ENCODE results near the gene MRGPRD.

The MRGPRD gene

DNA sequence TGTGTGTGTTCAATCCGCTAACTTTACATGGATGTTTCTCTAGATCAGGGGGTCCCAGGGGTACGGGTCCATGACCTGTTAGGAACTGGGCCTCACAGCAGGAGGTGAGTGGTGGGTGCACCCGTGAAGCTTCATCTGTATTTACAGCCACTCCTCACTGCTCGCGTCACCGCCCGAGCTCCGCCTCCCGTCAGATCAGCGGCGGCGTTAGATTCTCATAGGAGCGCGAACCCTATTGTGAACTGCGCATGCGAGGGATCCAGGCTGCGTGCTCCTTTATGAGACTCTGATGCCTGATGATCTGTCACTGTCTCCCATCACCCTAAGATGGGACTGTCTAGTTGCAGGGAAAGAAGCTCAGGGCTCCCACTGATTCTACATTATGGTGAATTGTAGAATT, 31.9 kb downstream of the MRGPRD start:
- no peak for DNase-seq
- Mint-ChIP-seq H3K4me3 (no peak overlapping the region), H3K36me3 (ENCODE audit: insufficient read depth) (peaks cover 4% of the 10 kb centered on the region), H3K9me3 (no peaks in the 10 kb centered on the region), H3K4me1 (ENCODE audit: low read depth in 2 of 2) (no peaks in the 10 kb centered on the region), H3K27me3 (peaks cover 0 to 16% of the 10 kb centered on the region in 2 donors), H3K27ac (no peak overlapping the region)
- no peak for ATAC-seq (replicated peaks)

DNA sequence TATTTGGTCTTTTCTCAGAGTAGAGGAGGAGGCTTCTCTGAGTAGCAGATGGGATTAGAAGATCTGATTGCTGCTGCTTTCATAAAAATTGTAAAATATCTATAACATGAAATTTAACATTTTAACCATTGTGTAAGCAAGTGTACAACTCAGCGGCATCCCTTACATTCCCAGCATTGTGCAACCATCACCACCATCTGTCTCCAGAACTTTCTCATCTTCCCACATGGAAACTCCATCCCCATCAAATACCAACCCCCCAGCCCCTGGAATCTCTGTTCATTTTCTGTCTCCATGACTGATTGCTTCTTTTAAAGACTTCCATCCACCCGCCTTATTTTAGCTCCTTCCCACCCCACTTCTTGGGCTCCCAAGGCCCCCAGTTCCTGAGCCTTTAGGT, 32.3 kb downstream of the MRGPRD start:
- Mint-ChIP-seq H3K27me3 (peaks cover 0 to 16% of the 10 kb centered on the region in 2 donors), H3K4me3 (no peak overlapping the region), H3K4me1 (ENCODE audit: low read depth in 2 of 2) (no peaks in the 10 kb centered on the region), H3K36me3 (ENCODE audit: insufficient read depth) (peaks cover 4% of the 10 kb centered on the region), H3K27ac (no peak overlapping the region), H3K9me3 (no peaks in the 10 kb centered on the region)
- no peak for ATAC-seq (replicated peaks)
- DNase-seq = no peak

DNA sequence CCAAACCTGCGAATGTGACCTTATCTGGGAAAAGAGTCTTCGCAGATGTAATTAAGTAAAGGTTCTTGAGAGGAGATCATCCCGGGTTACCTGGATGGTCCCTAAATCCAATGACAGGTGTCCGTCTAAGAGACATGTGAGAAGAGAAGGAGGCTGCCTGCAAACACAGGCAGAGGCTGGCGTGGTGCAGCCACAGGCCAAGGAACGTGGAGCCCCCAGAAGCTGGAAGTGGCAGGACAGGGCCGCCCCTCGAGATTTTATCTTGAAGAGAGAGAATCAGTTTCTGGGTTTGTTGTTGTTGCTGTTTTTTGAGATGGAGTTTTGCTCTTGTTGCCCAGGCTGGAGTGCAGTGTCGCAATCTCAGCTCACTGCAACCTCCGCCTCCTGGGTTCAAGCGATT, 33.6 kb downstream of the MRGPRD start:
- no peaks in the 10 kb centered on the region for H3K9me3 Mint-ChIP-seq
- peaks cover 4% of the 10 kb centered on the region for H3K36me3 Mint-ChIP-seq (ENCODE audit: insufficient read depth)
- H3K27ac Mint-ChIP-seq = no peak overlapping the region
- DNase-seq = no peak
- peaks cover 0 to 16% of the 10 kb centered on the region in 2 donors for H3K27me3 Mint-ChIP-seq
- no peak for ATAC-seq (replicated peaks)
- no peaks in the 10 kb centered on the region for H3K4me1 Mint-ChIP-seq (ENCODE audit: low read depth in 2 of 2)
- no peak overlapping the region for H3K4me3 Mint-ChIP-seq

DNA sequence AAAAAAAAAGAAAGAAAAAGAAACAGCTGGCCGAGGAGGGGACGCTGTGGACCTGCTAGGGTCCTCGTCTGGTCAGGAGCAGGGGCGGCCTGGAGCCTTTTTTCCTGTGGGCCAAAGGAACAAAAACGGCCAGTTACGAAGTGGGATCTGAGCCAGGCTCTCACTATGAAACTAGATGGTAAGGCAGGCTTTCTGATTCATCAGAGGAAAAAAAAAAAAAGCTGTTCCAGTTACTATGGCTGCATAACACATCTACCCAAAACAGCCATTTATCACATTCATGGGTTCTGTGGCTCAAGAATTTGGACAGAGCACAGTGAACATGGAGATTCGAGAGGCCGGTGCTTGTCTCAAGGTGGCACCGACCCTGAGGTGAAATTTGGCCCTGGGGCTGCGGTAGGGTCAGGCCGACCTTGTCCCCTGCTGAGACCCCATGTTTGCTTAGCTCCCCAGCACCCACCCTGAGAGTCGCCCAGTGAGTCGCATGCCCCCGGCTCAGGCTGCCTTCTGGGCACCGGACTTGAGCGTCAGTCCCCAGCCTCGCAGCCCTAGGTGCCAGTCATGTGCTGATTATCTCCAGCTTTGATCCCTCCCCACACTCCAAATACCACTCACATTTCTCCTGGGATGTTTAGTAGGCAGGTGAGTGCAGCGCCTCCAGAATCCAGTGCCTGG, 34.2 kb downstream of the MRGPRD start:
- Mint-ChIP-seq H3K9me3 (no peaks in the 10 kb centered on the region), H3K4me1 (ENCODE audit: low read depth in 2 of 2) (no peaks in the 10 kb centered on the region), H3K27ac (no peak overlapping the region), H3K36me3 (ENCODE audit: insufficient read depth) (peaks cover 4% of the 10 kb centered on the region), H3K4me3 (no peak overlapping the region), H3K27me3 (peaks cover 0 to 16% of the 10 kb centered on the region in 2 donors)
- DNase-seq = no peak
- ATAC-seq (replicated peaks) = no peak

DNA sequence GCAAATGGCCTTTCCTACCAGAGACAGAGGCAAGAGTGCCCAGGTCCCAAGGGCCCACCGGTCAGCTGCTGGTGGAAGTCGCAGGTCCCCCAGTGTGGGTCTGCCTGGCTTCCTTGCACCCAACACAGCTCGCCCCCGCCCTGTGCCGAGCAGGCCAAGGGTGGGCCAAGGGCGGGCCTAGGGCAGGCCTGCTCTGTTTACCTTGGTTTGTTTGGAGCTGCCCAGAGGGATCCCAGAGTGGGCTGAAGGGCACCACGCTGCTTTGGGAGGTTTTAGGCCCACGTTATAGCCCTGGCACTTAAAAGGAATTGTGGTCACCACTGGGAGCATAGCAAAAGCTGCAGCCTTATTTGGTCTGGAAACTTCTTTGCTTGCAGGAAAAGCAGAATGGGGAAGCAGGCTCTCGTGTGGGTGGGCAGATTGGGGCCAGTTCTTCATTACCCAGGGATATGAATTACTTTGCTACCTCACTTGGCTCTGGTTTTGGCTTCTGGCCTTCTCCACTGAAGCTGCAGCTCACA, 38.0 kb downstream of the MRGPRD start:
- Mint-ChIP-seq H3K4me1 (ENCODE audit: low read depth in 2 of 2) (no peaks in the 10 kb centered on the region), H3K27me3 (peaks cover 0 to 3% of the 10 kb centered on the region in 2 donors), H3K36me3 (ENCODE audit: insufficient read depth) (peaks cover 9% of the 10 kb centered on the region), H3K27ac (no peak overlapping the region), H3K9me3 (no peaks in the 10 kb centered on the region), H3K4me3 (no peak overlapping the region)
- DNase-seq = no peak
- ATAC-seq (replicated peaks) = no peak

DNA sequence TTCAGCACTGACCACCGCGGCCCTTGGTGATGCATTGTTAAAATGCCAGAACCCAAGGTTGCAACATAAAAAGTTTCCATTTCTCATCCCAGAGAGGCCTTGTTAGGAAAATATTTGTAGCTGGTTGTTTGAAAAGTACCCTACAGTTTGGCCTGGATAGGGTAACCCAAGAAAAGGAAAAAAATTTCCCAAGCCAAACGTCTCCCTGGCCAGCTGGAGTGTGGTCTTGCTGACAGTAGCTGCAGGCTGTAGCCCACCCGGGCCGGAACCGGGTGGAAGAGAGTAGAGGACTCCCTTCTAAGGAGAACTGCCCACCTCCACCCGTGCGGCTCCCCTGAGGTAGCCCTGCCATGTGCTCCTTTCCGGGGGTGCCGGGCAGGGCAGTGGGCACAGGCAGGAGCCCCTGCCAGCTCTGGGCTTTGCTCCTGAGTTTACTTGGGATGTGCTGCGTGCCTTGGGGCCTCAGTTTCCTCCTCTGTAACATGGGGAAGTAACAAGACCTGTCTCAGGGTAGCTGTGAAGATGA, 38.6 kb downstream of the MRGPRD start:
- no peak for ATAC-seq (replicated peaks)
- Mint-ChIP-seq H3K9me3 (no peaks in the 10 kb centered on the region), H3K36me3 (ENCODE audit: insufficient read depth) (peaks cover 9% of the 10 kb centered on the region), H3K4me1 (ENCODE audit: low read depth in 2 of 2) (no peaks in the 10 kb centered on the region), H3K27ac (no peak overlapping the region), H3K4me3 (no peak overlapping the region), H3K27me3 (no peaks in the 10 kb centered on the region)
- no peak for DNase-seq

DNA sequence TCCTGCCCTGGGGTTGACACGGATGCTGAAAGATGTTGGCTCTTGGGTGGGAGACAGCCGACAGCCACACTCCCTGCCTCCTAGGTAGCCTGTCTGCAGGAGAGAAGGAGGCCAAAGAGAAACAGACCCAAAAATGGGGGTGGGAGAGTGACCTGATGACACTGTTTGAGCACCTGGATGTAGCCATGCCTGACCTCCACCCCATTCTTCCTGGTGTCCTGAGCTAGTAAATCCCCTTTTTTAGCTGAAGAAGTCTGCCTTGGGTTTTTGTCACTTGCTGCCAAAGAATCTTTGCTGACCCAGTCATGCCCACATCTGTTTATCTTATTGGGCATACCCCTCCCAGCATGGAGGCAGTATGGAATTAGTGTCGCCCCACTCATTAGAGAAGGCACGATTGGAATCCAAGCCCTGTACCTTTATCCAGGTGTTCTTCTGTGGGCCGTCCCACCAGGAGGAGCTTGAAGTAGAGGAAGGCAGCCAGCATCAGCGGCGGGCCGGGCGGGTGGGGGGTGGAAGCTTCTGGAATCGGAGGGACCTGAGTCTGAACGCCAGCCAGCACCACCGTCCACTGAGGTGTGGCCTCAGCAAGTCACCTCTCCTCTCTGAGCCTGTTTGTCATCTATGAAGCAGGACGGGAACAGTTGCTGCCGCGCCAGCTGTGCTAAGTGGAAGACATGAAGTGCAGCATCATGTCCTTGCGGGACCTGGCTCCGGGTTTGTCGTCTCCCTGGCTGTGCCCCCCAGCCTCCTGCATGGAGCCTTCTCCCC, 39.3 kb downstream of the MRGPRD start:
- ATAC-seq (replicated peaks) (no peak), DNase-seq (no peak)
- peaks cover 5% of the 10 kb centered on the region for H3K36me3 Mint-ChIP-seq (ENCODE audit: insufficient read depth)
- H3K4me3 Mint-ChIP-seq = no peak overlapping the region
- H3K27ac Mint-ChIP-seq = no peak overlapping the region
- no peaks in the 10 kb centered on the region for H3K27me3 Mint-ChIP-seq
- no peaks in the 10 kb centered on the region for H3K9me3 Mint-ChIP-seq
- H3K4me1 Mint-ChIP-seq (ENCODE audit: low read depth in 2 of 2) = no peaks in the 10 kb centered on the region

DNA sequence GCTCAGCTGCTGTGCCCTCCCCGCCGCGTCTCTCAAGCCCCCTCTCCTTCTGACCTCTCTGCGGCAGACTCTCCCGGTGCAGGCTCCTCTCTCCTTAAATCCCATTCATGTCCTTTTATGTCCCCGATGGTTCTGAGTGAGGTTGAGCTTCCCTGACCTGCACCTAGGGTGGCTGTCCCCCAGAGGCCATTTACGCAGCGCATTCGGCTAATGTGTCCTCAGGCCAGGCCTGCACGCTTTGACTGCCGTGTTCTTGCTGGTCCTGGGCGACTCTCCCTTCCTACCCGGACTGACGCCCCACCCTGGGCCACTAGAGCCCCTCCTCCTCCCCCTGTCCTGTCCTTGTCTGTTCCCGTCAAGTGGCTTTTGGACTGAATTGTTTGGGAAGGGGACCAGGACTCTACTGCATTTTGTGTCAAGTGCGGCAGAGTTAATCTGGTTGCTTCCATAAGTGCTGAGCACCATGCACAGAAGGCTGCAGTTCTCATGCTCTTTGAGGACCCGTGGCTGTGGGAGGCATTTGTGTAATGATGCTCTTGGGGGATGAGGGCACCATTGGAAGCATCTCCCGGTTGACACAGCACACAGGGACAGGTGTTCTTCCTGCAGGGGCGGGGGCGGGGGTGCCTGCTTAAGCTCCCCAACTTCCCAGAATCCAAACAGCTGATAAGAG, 40.0 kb downstream of the MRGPRD start:
- peaks cover 5% of the 10 kb centered on the region for H3K36me3 Mint-ChIP-seq (ENCODE audit: insufficient read depth)
- no peak overlapping the region for H3K27ac Mint-ChIP-seq
- H3K9me3 Mint-ChIP-seq = no peaks in the 10 kb centered on the region
- H3K4me1 Mint-ChIP-seq (ENCODE audit: low read depth in 2 of 2) = no peaks in the 10 kb centered on the region
- H3K4me3 Mint-ChIP-seq = no peak overlapping the region
- no peaks in the 10 kb centered on the region for H3K27me3 Mint-ChIP-seq
- DNase-seq (no peak), ATAC-seq (replicated peaks) (no peak)

DNA sequence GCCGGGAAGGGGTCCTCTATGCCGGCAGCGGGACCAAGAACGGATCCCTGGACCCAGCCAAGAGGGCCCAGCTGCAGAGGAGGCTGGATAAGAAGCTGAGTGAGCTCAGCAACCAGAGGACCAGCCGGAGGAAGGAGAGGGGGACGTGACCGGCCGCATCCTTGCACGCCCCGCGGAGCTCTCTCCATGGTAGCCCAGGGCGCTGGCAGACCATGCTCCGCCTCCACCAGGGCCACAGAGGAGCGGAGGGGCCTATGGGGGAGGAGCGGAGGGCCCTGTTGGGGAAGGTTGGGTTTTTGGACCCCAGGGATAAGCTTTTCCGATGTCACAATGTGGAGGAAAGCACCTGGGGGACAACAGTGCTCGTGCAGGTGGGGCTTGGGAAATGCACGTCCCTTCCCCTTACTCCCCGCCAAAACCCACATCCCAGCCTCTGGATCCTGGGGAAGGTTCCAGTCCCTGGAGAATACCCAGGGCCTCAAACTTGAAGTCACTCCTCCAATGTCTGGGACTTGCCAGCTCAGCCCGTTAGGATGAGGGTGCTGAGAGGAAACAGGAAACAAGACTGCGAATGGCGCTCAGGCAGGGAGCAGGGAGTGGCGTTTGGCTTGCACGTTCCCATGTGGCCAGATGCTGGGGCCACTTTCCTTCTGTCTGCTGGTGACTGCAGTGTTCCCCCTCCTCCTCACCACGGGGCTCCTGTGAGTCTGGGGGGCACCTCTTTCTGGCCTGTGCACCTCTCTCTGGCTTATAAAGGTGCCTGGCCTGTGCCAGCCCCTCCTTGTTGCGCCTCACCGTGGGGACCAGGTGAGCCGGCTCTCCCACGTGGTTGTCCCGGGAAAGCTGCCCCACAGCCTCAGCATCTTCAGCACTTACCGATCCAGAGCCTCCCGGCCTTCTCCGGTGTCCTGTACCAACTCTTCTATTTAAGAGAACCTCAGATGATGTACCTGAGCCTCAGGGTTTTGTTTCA, 40.9 kb downstream of the MRGPRD start:
- no peak for DNase-seq
- H3K9me3 Mint-ChIP-seq = no peaks in the 10 kb centered on the region
- H3K4me3 Mint-ChIP-seq = no peak overlapping the region

DNA sequence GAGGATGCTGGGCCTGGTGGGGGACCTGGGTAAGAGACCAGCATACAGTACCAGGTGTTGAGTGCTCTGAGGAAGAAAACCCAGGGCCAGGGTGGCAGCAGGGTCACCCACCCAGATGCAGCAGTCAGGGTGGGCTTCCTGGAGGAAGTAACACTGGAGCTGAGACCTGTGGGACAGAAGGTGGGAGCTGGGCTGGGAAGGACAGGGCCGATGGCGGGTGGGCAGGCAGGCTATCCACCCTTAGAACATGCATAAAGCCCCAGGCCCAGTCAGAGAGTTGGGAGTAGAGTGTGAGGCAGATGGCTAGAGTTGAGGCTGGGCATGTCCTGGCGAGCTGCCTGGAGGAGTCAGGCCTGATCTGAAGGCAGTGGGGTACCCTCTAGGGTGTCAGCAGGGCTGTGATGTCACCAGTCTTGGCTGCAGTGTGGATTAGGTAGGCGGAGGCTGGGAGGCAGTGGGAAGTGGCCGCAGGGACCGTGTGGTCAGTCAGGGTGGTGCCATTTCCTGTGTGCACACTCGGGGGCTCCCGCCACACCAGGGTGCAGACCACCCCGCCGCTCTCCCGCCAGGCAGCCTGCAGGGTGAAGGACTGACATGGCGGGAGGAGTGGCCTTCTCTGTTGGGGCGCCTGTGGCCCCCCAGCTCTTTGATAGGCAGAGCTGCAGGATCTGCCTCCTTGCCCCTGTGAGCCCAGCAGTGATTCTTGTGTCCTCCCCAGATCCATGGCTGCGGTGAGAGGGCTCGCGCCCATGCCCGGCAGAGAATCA, 41.8 kb downstream of the MRGPRD start:
- Mint-ChIP-seq H3K27ac (no peak overlapping the region), H3K9me3 (no peaks in the 10 kb centered on the region), H3K4me3 (no peak overlapping the region), H3K4me1 (ENCODE audit: low read depth in 2 of 2) (no peaks in the 10 kb centered on the region), H3K36me3 (ENCODE audit: insufficient read depth) (peaks cover 8% of the 10 kb centered on the region), H3K27me3 (no peaks in the 10 kb centered on the region)
- ATAC-seq (replicated peaks) (no peak), DNase-seq (no peak)

More for the DNA sequence above, 40.9 kb downstream of the MRGPRD start:
- no peak overlapping the region for H3K27ac Mint-ChIP-seq
- H3K27me3 Mint-ChIP-seq = no peaks in the 10 kb centered on the region
- no peak for ATAC-seq (replicated peaks)
- H3K36me3 Mint-ChIP-seq (ENCODE audit: insufficient read depth) = peaks cover 8% of the 10 kb centered on the region
- H3K4me1 Mint-ChIP-seq (ENCODE audit: low read depth in 2 of 2) = no peaks in the 10 kb centered on the region

DNA sequence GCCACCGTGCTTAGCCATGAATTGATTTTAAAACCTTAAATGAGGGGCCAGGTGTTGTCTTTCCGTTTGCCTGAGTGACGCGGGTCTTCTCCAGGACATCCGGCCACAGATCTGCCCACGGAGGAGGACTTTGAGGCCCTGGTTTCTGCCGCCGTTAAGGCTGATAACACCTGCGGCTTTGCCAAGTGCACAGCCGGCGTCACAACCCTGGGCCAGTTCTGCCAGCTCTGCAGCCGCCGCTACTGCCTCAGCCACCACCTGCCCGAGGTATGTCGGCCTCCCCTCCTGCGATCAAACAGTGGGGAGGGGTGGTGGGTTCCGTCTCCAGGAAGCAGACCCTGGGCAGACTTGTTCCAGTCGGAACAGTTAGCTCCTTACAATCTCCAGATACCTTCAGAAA, 42.7 kb downstream of the MRGPRD start:
- H3K4me1 Mint-ChIP-seq (ENCODE audit: low read depth in 2 of 2) = no peaks in the 10 kb centered on the region
- no peak for DNase-seq
- no peaks in the 10 kb centered on the region for H3K9me3 Mint-ChIP-seq
- H3K27me3 Mint-ChIP-seq = no peaks in the 10 kb centered on the region
- no peak overlapping the region for H3K27ac Mint-ChIP-seq
- H3K4me3 Mint-ChIP-seq = no peak overlapping the region
- no peak for ATAC-seq (replicated peaks)
- peaks cover 9% of the 10 kb centered on the region for H3K36me3 Mint-ChIP-seq (ENCODE audit: insufficient read depth)

Measured in effector memory CD8-positive, alpha-beta T cell (primary cell).